ENCODE results near the gene EAPP.

- TF ChIP-seq POLR2A (IDR thresholded peaks at IDR 0.05; ENCODE audit: low read length): no peak
- no peak for TF ChIP-seq GATA1 (IDR thresholded peaks at IDR 0.05; ENCODE audit: low read depth, low read length)
Observed at GRCh38 chr14:34522496-34522895, 17.0 kb downstream of the EAPP start.
